NCI-H2029 treated with DMSO at 0.1 percent for 48 hours (cell line): ENCODE results near the gene PARP15.
"Not testable (repeated sequence)": the region's sequence is repeated elsewhere in the genome, so short reads cannot be mapped to it uniquely, and the experiment has no call there.

Experiments used
- DNase-seq: peaks from one replicate; lab custom pipeline; 2025; lab: John Stamatoyannopoulos, UW

Gene PARP15

GRCh38 chr3:122577409-122578031 is at the start of gene PARP15:
Gene PARP15, plus strand, starts transcription at chr3:122577650. Its CDS starts 18 bp downstream, at chr3:122577668.
- no peak for DNase-seq

- DNase-seq, result no peak
Measured at GRCh38 chr3:122530164-122530563, 47.3 kb upstream of the PARP15 start.

DNA sequence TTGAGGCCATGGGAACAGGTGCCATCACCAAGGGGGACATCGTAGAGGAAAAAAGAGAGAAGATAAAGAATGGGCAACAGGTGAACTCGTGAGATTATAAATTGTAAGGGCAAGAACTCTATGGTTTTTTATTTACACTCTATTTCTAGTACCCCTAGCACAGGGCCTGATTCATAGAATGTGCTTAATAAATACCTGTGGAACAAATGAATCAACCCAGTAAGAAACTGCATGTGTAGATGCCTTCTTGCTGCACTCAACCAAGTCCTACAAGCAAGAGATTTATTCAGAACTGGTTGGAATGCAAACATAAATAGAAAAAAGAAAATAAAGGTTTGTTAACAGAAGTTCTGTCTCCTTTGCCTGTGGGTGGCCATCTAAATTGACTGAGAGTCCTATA is 44.0 kb upstream of the PARP15 start:
- DNase-seq, result no peak

DNA sequence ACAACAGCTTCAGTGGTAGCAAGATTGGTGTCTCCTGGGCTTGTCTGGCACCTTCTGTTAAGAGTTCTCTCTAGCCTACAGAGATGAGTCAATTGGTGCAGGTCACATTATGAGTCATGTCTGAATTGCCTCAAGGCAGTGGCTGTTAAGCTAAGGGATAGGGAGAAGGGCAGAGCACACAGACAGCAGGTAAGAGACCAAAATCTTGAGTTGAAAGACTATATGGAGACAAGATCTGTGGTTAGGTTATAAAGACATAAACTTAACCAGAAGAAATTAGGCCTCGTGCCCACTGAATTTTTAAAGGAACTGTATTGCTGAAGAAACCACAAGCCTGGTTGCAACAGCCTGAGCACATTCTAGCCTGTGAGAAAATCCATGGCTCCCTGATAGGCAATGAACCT is 43.5 kb upstream of the PARP15 start:
- no peak for DNase-seq

GRCh38 chr3:122535964-122536631 is 41.4 kb upstream of the PARP15 start:
- no peak for DNase-seq

DNA sequence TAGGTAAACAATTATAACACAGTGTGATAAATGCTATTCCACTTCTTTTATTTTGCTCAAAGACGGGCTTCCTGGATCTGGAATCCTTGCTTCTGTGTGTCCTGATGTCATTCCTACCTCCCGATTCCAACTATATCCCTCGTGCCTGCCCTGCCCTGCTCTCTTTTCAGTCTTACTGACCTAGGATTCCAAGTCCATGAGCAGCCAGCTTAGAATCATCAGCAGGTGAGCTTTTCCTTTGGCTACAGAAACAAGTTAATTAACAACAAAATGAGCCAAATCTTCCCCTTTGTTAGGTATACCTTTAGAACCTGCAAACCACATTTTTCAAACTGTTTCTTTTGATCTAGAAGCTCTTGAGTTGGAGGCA is 40.8 kb upstream of the PARP15 start:
- DNase-seq, result no peak

DNA sequence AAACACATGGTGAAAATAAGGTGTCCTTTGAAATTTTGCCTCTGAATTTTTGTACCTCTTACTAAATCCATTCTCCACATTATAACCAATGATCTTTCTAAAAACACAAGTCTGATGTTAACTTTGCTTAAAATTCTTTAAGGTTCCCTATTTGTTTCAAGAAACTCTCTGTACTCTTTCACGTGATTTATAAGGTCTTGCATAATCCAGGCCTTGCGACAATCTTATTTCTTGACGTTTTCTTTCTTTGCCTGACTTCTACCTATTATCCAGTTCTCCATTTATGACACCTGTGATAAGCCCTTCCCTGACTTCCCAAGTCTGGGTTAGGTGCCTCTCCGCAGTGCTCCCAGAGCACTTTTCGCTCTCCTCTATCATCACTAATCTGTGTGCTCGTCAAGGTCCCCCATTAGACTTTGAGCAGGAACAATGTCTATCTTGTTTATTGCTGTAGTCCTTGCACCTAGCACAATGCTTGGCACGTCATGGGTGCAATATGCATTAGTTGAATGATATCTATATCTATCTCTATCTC is 38.4 kb upstream of the PARP15 start:
- no peak for DNase-seq

- no peak for DNase-seq
Measured at GRCh38 chr3:122546151-122546550, 31.3 kb upstream of the PARP15 start.

DNA sequence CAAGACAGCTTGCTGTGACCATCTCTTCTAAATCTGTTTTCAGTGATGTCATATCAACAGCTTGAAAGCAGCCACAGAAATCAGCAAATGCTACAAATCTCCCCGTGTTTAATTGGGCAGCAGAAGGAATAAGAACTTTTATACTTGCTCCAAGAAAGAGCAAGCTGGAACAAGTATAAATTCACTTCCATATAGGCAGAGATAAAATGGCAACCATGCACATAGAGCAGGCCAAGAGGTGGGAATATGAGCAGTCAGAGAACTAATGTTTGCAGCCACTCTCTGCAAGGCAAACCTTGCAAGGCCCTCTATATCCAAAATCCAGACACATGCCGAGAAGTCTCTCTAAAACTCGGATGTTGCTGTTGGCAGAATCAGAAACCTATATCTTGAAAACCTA is 29.4 kb upstream of the PARP15 start:
- DNase-seq, result no peak

- DNase-seq, result no peak
Measured at GRCh38 chr3:122548619-122549018, 28.8 kb upstream of the PARP15 start.

- DNase-seq, result no peak
Measured at GRCh38 chr3:122553171-122553570, 24.3 kb upstream of the PARP15 start.

DNA sequence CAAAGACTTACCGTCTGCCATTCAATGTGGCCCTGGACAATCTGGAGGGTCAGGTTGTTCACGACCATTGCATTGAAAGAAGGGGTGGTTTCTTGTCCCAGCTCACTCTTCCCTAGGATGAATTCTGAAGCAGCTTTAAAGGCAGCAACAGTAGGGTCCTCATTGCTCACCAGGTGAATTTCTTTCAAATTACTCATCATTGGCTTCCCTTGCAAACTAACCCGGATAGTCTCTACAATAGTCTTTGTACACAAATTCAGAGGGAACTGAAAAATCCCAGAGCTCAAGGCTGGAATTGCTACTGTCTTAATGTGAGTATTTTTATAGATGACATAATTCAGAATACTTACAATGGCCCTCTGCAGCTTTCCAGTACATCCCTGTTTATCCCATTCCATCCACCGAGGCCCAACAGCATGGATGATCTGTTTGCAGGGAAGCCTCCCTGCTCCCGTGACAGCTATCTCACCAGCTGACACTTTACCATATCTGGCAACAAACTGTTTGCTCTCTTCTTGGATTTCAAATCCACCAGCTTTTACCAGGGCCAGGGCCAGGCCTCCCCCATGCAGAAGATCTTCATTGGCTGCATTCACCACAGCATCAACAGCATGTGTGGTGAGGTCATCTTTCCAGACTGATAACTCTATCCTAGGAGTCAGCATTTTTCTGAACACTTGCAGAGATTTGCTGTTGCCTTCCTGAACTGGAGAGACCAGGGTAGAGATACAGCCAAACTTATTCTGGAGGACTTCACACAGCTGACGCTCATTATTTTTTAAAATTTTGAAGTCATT is 22.0 kb upstream of the PARP15 start:
- no peak for DNase-seq

DNA sequence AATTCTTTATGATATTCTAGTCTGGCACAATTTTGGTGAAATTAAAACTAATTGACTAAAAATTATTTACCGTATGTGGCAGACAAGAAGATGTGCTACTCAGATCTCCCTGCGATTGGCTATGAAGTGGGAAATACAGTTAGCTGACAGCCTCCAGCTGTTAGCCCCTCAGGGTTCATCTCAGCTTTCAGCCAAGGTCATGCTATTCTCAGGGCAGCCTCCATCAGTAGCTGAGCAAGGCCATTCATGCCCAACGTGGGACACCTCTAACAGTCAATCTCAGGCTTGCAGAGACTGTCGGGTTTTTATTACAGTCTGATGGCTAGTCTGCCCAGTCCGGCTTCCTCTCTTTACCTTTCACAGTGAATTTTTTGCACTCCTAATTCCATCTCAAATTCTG is 20.1 kb upstream of the PARP15 start:
- no peak for DNase-seq

DNA sequence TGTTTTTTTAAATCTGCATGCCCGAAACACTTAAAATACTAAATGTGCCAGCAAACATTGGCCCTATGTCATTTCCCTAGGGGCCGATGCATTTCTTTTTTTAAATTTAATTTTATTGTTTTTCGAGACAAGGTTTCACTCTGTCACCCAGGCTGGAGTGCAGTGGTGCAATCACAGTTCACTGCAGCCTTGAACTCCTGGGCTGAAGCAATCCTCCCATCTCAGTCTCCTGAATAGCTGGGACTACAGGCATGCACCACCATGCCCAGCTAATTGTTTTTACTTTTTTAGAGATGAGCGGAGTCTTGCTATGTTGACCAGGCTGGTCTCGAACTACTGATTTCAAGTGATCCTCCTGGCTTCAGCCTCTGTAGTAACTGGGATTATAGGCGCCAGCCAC is 18.8 kb upstream of the PARP15 start:
- DNase-seq, result no peak

DNA sequence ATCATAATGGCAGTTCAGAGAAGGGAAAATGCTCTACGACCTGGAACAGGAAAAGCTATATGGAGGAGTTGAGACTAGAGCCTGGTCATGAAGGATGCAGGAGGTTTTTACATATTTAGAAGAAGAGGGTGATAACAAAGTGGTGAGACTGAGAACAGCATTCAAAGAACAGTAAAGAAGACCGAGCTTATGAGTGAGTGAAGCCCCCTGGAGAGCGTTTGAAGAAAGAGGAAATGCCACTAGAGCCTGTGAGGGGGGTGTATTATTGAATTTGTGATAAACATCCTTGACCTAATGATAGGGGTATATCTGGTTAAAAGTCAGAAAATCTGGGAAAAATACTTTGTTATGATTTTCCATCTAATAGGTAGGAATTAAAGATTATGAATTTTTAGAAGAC is 17.5 kb upstream of the PARP15 start:
- no peak for DNase-seq

- peak; percentile 59 for DNase-seq
Measured at GRCh38 chr3:122560680-122561079, 16.8 kb upstream of the PARP15 start.

DNA sequence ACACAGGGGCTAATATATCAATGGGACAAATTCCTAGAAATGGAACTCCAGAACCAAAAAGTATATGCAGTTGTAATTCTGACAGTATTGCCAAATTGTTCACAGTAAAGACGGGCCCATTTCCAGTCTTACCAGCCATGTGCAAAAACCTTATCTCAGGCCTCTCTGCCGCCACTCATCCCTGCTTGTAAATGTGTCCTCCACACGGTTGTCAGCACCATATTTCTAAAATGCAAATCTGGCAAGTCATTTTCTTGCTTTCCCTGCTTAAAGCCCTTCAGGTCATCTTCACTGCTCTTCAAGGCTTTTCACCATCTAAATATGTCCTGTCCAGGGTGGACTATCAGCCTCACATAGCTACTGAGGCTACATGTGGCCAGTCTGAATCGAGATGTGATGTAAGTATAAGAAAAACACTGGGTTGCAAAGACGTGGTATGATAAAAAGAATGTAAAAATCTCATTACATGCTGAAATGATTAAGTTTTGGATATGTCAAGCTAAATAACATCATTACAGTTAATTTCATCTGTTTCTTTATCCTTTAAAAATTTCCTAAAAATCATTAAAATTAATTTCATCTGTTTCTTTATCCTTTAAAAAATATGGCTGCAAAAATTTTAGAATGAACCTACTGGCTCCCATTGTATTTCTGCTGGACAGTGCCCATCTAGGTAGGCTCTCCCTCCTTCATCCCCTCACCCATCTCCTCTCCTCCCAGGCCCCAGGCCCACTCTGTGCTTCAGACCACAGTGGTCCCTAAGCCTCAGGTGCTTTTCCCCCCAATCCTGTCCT is 14.3 kb upstream of the PARP15 start:
- DNase-seq, result no peak

- no peak for DNase-seq
Measured at GRCh38 chr3:122563717-122564025, 13.8 kb upstream of the PARP15 start.

DNA sequence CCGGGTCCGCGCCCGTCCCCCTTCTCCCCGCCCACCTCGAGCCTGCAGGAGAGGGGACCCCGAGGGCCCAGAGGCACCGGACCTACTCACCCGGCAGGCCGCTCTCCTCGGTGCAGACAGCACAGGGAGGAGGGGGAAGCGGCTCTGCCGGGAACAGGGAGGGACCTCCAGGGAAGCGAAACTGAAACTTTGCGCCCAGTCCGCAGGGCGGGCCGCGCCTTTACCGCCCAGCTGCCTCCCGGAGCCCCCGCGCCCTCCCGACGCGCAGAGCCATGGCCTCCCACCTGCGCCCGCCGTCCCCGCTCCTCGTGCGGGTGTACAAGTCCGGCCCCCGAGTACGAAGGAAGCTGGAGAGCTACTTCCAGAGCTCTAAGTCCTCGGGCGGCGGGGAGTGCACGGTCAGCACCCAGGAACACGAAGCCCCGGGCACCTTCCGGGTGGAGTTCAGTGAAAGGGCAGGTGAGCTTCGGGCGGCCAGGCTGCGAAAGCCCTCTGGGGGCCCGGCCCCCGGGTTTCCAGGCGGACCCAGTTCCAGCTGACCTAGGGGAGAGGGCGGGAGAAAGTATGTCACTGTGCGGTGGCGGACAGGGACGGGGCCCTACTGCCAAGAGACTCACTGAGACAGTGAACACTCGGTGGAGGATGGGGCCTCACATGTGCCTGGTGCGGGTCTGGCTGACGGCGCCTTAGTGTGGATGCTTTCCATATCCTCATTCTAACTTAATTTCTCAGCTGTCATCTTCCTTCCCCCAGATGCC is 13.1 kb upstream of the PARP15 start, which contains the start of the genes DTX3L and PARP9:
DTX3L (plus strand) TSS at position 184 of the 758 bp plus-strand sequence; CDS start at position 273, 89 bp downstream.
PARP9 (minus strand) TSS at position 146 of the 758 bp plus-strand sequence. CDS start 4,680 bp downstream, outside the sequence.
- peak; percentile 65 for DNase-seq

DNA sequence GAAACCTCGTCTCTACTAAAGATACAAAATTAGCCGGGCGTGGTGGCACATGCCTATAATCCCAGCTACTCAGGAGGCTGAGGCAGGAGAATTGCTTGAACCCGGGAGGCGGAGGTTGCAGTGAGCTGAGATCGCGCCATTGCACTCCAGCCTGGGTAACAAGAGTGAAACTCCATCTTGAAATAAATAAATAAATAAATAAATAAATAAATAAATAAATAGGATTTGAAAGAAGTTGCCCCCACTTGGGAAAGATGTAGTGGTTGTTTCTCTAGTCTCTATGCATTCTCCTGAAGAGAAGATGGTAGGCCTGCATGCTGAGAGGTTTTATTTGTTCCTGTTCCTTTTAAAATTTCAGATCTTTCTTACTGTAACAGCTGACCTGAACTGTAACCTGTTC is 9.3 kb upstream of the PARP15 start:
- DNase-seq, result not testable (repeated sequence)

- DNase-seq, result no peak
Measured at GRCh38 chr3:122568755-122569154, 8.7 kb upstream of the PARP15 start.
